ENCODE data around the gene HEYL. TPM values are rescaled to one million over a fixed set of nuclear protein-coding genes. Genes with fewer than 3 reads are reported as not detected.

HEYL gene
- total and polyA plus RNA-seq, 9 of the 15 experiments (the other 6 are each of a cell fraction or from before 2014, with no cell fraction given) = 0.13 to 0.89 (median 0.25) TPM

DNA sequence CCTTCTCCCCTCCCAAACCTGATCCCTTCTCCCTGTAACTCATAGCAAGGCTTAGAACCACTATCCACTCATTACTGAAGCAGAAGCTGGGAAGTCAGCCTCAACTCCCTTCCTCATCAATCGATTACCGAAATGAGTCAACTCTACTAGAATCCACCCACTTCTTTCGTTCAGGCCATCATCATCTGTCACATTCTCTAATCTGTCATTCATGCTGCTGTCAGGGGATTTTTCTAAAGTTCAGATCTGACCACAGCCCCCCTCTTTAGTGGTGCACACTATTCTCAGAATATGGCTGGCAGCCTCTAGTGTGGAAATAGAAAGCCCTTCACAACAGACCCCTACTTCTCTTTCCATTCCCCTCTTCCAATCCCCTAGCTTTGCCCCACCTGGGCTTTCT is 27.3 kb upstream of the HEYL start:
- Histone ChIP-seq H3K9ac (ENCODE audit: insufficient read depth in 1 of 2, low read depth in 2 of 2, low read length in 2 of 2) (no peak overlapping the region), H3K36me3 (ENCODE audit: control insufficient read depth, insufficient read depth, low read length) (no peaks in the 10 kb centered on the region), H3K79me2 (ENCODE audit: control insufficient read depth, insufficient read depth, low read length) (no peaks in the 10 kb centered on the region), H3K27ac (ENCODE audit: extremely low read depth, low read depth, low read length) (no peak overlapping the region), H3K9me3 (replicated peaks; ENCODE audit: control insufficient read depth, insufficient read depth, low read depth, low read length) (no peaks in the 10 kb centered on the region), H3K4me2 (ENCODE audit: insufficient read depth, low read length) (no peak overlapping the region), H3K27me3 (ENCODE audit: control insufficient read depth in 2 of 2, insufficient read depth in 2 of 2, low read length in 2 of 2) (peaks cover 24 to 50% of the 10 kb centered on the region in 2 experiments), H3K4me3 (no peak overlapping the region), H4K20me1 (replicated peaks; ENCODE audit: control insufficient read depth, insufficient read depth, low read length) (no peaks in the 10 kb centered on the region), H3K4me1 (replicated peaks in 1 of 2; ENCODE audit: control insufficient read depth in 2 of 2, insufficient read depth in 2 of 2, low read length in 2 of 2) (peaks cover 0 to 8% of the 10 kb centered on the region in 2 experiments; a peak in 3 of 5 replicates), H2AFZ (ENCODE audit: low read depth, low read length) (no peak overlapping the region), H3K9me1 (ENCODE audit: control insufficient read depth, insufficient read depth, low read length) (peaks cover 2% of the 10 kb centered on the region)
- WGBS (ENCODE audit: insufficient coverage, low coverage, missing lambda C conversion rate) = 0% methylated on average over 3 of the region's 3 CpGs
- ChIA-PET CTCF (ENCODE audit: low intra/inter-chr PET ratio) (no interaction called here), POLR2A (no interaction called here)
- BruUV-seq (replicated peaks) = no TSS peak
- intact Hi-C loops (cut with micrococcal nuclease) = no loop called here
- ATAC-seq (no peak), DNase-seq (ENCODE audit: extremely low read depth in 1 of 4, low spot score in 3 of 4) (no peak), FAIRE-seq (no peak)
- in situ Hi-C loops (cut with MboI) = no loop called here
- no peak for TF ChIP-seq RFX7 (CRISPR knock-in tag; IDR thresholded peaks at IDR 0.05)
- TF ChIP-seq YY1 (IDR thresholded peaks at IDR 0.05; ENCODE audit: borderline replicate concordance in 1 of 3, control insufficient read depth in 1 of 3, extremely low read depth in 1 of 3, insufficient read depth in 3 of 3, insufficient read length in 1 of 3, insufficient replicate concordance in 2 of 3, low read depth in 1 of 3, low read length in 2 of 3) = no peak
- TF ChIP-seq KLF13 (tag; IDR thresholded peaks at IDR 0.05; ENCODE audit: borderline replicate concordance, low read depth) = no peak
- no peak for TF ChIP-seq SMC3 (conservative IDR thresholded peaks at IDR 0.05; ENCODE audit: insufficient read depth, low read depth, low read length)
- TF ChIP-seq ZNF57 (CRISPR knock-in tag; IDR thresholded peaks at IDR 0.05) = no peak
- TF ChIP-seq, protein P1, sequence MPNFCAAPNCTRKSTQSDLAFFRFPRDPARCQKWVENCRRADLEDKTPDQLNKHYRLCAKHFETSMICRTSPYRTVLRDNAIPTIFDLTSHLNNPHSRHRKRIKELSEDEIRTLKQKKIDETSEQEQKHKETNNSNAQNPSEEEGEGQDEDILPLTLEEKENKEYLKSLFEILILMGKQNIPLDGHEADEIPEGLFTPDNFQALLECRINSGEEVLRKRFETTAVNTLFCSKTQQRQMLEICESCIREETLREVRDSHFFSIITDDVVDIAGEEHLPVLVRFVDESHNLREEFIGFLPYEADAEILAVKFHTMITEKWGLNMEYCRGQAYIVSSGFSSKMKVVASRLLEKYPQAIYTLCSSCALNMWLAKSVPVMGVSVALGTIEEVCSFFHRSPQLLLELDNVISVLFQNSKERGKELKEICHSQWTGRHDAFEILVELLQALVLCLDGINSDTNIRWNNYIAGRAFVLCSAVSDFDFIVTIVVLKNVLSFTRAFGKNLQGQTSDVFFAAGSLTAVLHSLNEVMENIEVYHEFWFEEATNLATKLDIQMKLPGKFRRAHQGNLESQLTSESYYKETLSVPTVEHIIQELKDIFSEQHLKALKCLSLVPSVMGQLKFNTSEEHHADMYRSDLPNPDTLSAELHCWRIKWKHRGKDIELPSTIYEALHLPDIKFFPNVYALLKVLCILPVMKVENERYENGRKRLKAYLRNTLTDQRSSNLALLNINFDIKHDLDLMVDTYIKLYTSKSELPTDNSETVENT (CRISPR knock-in tag; IDR thresholded peaks at IDR 0.05) = no peak
- TF ChIP-seq HSF4 (CRISPR knock-in tag; IDR thresholded peaks at IDR 0.05; ENCODE audit: borderline replicate concordance) = no peak
- TF ChIP-seq, protein P2, sequence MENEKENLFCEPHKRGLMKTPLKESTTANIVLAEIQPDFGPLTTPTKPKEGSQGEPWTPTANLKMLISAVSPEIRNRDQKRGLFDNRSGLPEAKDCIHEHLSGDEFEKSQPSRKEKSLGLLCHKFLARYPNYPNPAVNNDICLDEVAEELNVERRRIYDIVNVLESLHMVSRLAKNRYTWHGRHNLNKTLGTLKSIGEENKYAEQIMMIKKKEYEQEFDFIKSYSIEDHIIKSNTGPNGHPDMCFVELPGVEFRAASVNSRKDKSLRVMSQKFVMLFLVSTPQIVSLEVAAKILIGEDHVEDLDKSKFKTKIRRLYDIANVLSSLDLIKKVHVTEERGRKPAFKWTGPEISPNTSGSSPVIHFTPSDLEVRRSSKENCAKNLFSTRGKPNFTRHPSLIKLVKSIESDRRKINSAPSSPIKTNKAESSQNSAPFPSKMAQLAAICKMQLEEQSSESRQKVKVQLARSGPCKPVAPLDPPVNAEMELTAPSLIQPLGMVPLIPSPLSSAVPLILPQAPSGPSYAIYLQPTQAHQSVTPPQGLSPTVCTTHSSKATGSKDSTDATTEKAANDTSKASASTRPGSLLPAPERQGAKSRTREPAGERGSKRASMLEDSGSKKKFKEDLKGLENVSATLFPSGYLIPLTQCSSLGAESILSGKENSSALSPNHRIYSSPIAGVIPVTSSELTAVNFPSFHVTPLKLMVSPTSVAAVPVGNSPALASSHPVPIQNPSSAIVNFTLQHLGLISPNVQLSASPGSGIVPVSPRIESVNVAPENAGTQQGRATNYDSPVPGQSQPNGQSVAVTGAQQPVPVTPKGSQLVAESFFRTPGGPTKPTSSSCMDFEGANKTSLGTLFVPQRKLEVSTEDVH (IDR thresholded peaks at IDR 0.05; ENCODE audit: low read depth, partially characterized antibody) = no peak
- no peak for TF ChIP-seq ARID2 (IDR thresholded peaks at IDR 0.05)
- no peak for TF ChIP-seq RCOR1 (IDR thresholded peaks at IDR 0.05; ENCODE audit: borderline replicate concordance in 1 of 2, low read depth in 2 of 2, low read length in 2 of 2)
- TF ChIP-seq ZFP36 (IDR thresholded peaks at IDR 0.05; ENCODE audit: low read depth, low read length, partially characterized antibody) = no peak
- TF ChIP-seq SRF (CRISPR knock-in tag; IDR thresholded peaks at IDR 0.05) = no peak
- TF ChIP-seq ZNF12 (CRISPR knock-in tag; IDR thresholded peaks at IDR 0.05) = no peak
- TF ChIP-seq, protein P3, sequence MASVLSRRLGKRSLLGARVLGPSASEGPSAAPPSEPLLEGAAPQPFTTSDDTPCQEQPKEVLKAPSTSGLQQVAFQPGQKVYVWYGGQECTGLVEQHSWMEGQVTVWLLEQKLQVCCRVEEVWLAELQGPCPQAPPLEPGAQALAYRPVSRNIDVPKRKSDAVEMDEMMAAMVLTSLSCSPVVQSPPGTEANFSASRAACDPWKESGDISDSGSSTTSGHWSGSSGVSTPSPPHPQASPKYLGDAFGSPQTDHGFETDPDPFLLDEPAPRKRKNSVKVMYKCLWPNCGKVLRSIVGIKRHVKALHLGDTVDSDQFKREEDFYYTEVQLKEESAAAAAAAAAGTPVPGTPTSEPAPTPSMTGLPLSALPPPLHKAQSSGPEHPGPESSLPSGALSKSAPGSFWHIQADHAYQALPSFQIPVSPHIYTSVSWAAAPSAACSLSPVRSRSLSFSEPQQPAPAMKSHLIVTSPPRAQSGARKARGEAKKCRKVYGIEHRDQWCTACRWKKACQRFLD (CRISPR knock-in tag; IDR thresholded peaks at IDR 0.05) = no peak
- no peak for TF ChIP-seq ATF7 (IDR thresholded peaks at IDR 0.05)
- no peak for TF ChIP-seq ZNF3 (CRISPR knock-in tag; IDR thresholded peaks at IDR 0.05)

All from K562 (cell line).